Measurements from ENCODE around the gene HEY2. TPM values are rescaled to one million over a fixed set of nuclear protein-coding genes. Genes with fewer than 3 reads are reported as not detected.

The HEY2 gene
- total and polyA plus RNA-seq, 10 of the 15 experiments (the other 5 are each of a cell fraction or from before 2014, with no cell fraction given), result 0.01 to 0.32 (median 0.08) TPM; not detected in 4

- BruUV-seq (replicated peaks), result no TSS peak
- Histone ChIP-seq H3K4me1 (ENCODE audit: control insufficient read depth, insufficient read depth, low read length) (no peaks in the 10 kb centered on the region), H3K27me3 (replicated peaks in 1 of 2; ENCODE audit: control insufficient read depth in 2 of 2, insufficient read depth in 2 of 2, low read length in 1 of 2) (no peaks in the 10 kb centered on the region; a peak in 2 of 4 replicates), H3K9ac (ENCODE audit: control insufficient read depth, insufficient read depth, low read length) (no peak overlapping the region), H3K4me2 (ENCODE audit: control insufficient read depth, insufficient read depth) (no peak overlapping the region), H3K36me3 (ENCODE audit: control insufficient read depth in 2 of 2, insufficient read depth in 2 of 2, low read length in 1 of 2) (no peaks in the 10 kb centered on the region), H3K9me3 (replicated peaks; ENCODE audit: control insufficient read depth, insufficient read depth, low read length) (no peaks in the 10 kb centered on the region), H3K4me3 (no peak overlapping the region), H3K27ac (ENCODE audit: control insufficient read depth, insufficient read depth) (no peak overlapping the region), H3K79me2 (ENCODE audit: control insufficient read depth, insufficient read depth, low read length) (no peaks in the 10 kb centered on the region), H4K20me1 (ENCODE audit: control insufficient read depth, insufficient read depth) (no peaks in the 10 kb centered on the region), H2AFZ (ENCODE audit: control insufficient read depth, low read depth, low read length) (no peak overlapping the region)
- SMC1A ChIA-PET (ENCODE audit: uncharacterized antibody, unreplicated experiment), result interaction anchor here (0.9 to 1.9 kb wide), 3 partner anchors 9 to 27 kb away, joined by 3 to 13 read pairs (median 4); no protein-coding TSS in a partner anchor
- no peak for FAIRE-seq
- in situ Hi-C loops (cut with MboI), result no loop called here
- intact Hi-C loops (cut with micrococcal nuclease; ENCODE audit: unreplicated experiment), result no loop called here
- ATAC-seq, result peak; percentile 59; the same call in 2 of the 3 replicates
- POLR2A ChIA-PET, result no interaction called here
- CTCF ChIA-PET, result interaction anchor here (1.0 to 1.9 kb wide), 4 partner anchors 10 to 448 kb away, joined by 3 to 7 read pairs (median 4); no protein-coding TSS in a partner anchor
- DNase-seq (ENCODE audit: low read depth, low spot score), result no peak
- WGBS (ENCODE audit: insufficient coverage, insufficient replicate concordance, low lambda C conversion rate, missing lambda C conversion rate), result 59% methylated on average over 2 of the region's 2 CpGs
- TF ChIP-seq JUNB (IDR thresholded peaks at IDR 0.05) (no peak), BRCA1 (IDR thresholded peaks at IDR 0.05; ENCODE audit: low read depth, low read length) (no peak), TCF3 (IDR thresholded peaks at IDR 0.05; ENCODE audit: borderline replicate concordance, insufficient read depth, low read depth, low read length) (no peak), EGR1 (IDR thresholded peaks at IDR 0.05; ENCODE audit: borderline replicate concordance in 1 of 2, low read depth in 2 of 2, low read length in 2 of 2) (no peak), ZNF217 (IDR thresholded peaks at IDR 0.05) (no peak), NBN (IDR thresholded peaks at IDR 0.05) (no peak), WRNIP1 (IDR thresholded peaks at IDR 0.05; ENCODE audit: borderline replicate concordance, low read depth, low read length) (no peak), YY1 (IDR thresholded peaks at IDR 0.05; ENCODE audit: low read depth, low read length) (no peak), EED (IDR thresholded peaks at IDR 0.05; ENCODE audit: low read depth) (no peak), USF2 (IDR thresholded peaks at IDR 0.05; ENCODE audit: borderline replicate concordance, low read depth, low read length) (no peak)
- RAD21 ChIA-PET (ENCODE audit: unreplicated experiment), result interaction anchor here (1.2 kb wide), 1 partner anchor 12 kb away, joined by 3 read pairs; no protein-coding TSS in a partner anchor
Measured at GRCh38 chr6:125741336-125741735, 8.1 kb upstream of the HEY2 start.
